HK-2 (cell line): ENCODE data around the gene PRKAA2.
A peak's percentile ranks its signal among the peaks of the same experiment; 100 is the strongest.

Experiments used
- DNase-seq: peaks from one replicate; pipeline ENCODE4 v3.0.0-alpha.2; 2018; ENCODE audit not compliant: unreplicated experiment

The PRKAA2 gene

GRCh38 chr1:56654126-56654923 is 9.2 kb downstream of the PRKAA2 start:
- no peak for DNase-seq

DNA sequence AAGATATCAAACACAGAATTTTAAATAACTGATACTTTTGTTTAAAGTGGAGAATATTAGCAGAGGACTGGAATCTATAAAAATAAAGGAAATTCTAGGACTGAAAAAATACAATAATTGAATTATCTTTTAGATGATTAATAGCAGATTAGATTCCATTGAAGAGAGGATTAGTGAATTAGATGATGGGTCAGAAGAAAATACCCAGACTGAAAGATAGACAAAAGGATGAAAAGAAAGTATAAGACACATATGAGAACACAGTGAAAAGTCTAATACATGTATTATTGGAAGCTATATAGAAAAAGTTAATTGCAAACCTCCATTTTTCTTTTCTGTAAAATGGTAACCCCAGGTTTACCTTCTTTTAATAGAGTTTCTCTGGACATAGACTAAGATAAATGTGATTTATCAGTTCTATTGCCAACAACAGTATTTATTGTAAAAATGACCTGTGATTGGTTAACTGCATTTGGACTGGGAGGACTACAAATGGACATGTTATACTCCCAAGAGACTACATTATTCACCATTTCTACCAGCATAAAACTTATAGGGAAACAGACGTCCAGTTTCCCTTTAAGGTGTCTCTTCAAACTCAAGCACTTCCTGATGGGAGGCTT is 11.0 kb downstream of the PRKAA2 start:
- no peak for DNase-seq

DNA sequence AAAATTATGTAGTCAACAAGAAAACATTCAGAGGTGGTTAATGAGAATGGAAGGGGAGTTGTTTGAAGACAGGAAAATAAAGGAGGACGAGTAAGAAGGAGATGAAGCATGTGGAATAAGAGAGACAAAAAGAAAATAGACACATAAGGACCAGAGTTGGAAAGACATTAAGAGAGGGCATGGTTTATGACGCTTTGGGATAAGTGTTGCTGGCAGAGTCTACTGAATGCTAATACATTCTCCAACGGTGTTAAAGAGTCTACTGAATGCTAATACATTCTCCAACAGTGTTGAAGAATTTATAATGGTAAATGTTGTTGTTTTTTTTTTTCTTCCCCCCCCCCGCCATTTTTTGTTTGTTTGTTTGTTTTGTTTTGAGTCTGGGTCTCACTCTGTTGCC is 13.1 kb downstream of the PRKAA2 start:
- DNase-seq, result no peak

DNA sequence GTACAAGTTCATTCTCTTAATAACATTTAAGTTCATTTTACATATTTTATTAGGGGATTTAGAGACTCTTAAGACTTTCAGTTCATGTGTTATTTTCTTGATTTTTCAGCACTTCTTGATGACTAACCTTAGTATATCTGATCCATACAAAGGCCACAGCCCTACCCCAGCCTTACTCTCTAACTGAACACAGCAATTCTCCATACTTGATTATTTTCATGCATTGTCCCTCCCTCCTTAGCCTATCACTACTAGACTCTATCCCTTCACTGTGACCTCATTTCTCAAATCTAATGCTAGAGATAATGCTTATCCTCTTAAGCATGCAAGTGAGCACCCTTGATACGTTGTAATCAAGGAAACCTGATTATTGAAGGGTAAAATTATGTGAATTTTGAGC is 15.2 kb downstream of the PRKAA2 start:
- no peak for DNase-seq

DNA sequence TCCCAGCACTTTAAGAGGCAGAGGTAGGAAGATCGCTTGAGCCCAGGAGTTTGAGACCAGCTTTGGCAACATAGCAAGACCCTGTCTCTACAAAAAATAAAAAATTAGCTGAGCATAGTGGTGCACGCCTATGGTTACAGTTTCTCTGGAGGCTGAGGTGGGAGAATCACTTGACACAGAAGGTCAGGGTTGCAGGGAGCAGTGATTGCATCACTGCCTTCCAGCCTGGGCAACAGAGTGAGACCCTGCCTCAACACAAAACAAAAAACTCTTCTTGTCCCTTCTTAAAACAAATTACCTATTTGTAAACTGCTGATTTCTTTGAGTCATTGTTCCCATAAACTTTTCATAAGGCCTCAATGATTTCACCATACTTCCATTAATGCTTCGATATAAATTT is 18.7 kb downstream of the PRKAA2 start:
- DNase-seq, result no peak

DNA sequence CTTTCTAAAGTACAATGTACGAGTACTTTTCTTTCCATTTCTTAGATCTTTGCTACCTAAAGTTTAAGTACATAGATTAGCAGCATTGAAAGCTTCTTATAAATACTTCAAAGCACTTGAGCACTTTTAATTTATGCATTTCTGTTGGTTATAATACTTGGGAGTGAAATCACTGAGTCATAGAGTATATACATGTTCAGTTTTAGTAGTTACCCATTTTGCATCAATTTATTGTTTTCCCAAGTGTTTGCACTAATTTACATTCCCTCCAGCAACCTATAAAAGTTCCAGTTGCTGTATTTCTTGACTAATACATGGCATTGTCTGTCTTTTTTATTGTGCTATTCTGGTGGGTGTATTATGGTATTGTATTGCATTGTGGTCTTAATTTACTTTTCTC is 20.3 kb downstream of the PRKAA2 start:
- DNase-seq, result no peak

GRCh38 chr1:56666112-56666608 is 21.0 kb downstream of the PRKAA2 start:
- no peak for DNase-seq

- no peak for DNase-seq
These were observed 25.2 kb downstream of the PRKAA2 start for GRCh38 chr1:56670350-56670749.

- no peak for DNase-seq
These were observed 26.0 kb downstream of the PRKAA2 start for GRCh38 chr1:56671085-56671484.

- no peak for DNase-seq
These were observed 26.4 kb downstream of the PRKAA2 start for GRCh38 chr1:56671542-56671941.

DNA sequence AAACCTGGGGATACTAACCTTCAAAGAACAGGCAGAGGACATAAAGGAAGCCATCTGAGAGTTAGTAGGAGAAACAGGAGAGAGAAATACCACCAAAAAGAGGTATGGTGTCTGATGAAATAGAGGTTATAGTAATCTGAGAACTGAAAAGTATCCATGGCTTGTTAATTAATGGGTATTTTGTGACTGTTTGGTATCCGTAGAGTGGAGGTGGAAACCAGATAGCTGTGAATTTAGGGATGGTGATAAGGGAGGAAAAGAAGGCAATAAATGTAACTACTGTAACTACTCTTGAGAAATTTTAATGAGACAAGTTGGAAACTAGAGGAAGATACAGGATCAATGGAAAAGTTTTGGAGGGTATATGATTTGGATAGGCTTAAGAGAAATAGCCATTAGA is 27.5 kb downstream of the PRKAA2 start:
- no peak for DNase-seq

GRCh38 chr1:56675763-56676162 is 30.6 kb downstream of the PRKAA2 start:
- DNase-seq, result no peak

- peak; percentile 18 for DNase-seq
These were observed 31.5 kb downstream of the PRKAA2 start for GRCh38 chr1:56676571-56677035.

DNA sequence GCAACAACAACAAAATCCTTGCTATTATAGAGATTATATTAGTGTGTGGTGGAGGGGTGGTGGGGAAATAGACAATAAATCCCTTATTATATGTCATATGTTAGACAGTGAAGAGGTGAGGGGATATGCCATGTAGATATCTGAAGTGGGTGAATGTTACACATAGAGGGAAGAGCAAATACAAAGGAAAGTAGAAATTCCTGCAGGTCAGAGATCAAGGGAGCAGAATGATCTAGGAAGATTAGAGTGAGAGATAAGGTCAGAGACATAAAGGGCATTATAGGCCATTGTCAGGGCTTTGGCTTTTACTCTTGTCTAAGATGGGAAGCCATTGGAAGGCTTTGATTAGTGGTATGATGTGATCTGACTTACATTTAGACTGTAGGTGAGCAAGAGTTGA is 38.5 kb downstream of the PRKAA2 start:
- DNase-seq, result no peak

- no peak for DNase-seq
These were observed 41.1 kb downstream of the PRKAA2 start for GRCh38 chr1:56686169-56686568.

DNA sequence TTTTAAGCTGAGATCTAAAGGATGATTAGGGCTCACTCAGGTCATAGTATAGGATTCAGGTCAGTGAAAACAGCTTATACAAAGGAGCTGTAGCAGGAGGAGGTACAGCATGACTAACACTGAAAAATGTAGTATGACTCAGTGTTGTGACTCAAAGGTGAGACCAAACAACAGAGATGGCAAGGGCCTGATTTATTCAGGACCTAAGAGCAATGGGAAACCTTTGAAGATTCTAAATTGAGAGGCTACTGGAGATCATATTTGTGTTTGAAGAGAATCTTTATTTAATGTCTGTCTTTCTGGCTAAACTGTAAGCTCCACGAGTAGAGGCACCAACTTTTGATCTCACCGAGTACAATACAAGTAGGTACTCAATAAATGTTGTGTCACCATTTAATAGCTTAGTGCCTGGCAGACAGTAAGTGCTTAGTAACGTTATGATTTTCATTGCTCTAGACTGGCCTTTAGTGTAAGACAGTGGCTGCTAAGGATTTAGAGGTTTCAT is 43.5 kb downstream of the PRKAA2 start:
- DNase-seq, result peak; percentile 8

- DNase-seq, result no peak
These were observed 51.5 kb downstream of the PRKAA2 start for GRCh38 chr1:56696663-56697062.

DNA sequence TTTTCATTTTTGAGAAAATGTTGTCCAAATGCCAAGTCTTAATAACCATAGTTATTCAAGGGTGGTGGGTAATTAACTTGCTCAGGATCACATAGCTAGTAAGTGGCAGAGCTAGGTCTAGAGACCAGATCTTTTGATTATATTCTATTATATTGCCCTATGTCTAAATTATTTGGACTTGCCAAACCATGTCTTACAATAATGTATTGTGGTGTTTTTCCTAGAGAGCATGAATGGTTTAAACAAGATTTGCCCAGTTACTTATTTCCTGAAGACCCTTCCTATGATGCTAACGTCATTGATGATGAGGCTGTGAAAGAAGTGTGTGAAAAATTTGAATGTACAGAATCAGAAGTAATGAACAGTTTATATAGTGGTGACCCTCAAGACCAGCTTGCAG is 58.6 kb downstream of the PRKAA2 start:
- DNase-seq, result no peak

DNA sequence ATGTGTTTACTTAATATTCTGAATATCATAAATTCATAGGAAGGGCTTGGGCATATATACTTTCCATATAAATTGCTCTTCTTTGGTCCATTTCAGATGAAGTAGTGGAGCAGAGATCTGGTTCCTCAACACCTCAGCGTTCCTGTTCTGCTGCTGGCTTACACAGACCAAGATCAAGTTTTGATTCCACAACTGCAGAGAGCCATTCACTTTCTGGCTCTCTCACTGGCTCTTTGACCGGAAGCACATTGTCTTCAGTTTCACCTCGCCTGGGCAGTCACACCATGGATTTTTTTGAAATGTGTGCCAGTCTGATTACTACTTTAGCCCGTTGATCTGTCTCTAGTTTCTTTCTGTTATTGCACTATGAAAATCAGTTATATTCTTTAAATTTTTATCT is 62.3 kb downstream of the PRKAA2 start:
- no peak for DNase-seq

DNA sequence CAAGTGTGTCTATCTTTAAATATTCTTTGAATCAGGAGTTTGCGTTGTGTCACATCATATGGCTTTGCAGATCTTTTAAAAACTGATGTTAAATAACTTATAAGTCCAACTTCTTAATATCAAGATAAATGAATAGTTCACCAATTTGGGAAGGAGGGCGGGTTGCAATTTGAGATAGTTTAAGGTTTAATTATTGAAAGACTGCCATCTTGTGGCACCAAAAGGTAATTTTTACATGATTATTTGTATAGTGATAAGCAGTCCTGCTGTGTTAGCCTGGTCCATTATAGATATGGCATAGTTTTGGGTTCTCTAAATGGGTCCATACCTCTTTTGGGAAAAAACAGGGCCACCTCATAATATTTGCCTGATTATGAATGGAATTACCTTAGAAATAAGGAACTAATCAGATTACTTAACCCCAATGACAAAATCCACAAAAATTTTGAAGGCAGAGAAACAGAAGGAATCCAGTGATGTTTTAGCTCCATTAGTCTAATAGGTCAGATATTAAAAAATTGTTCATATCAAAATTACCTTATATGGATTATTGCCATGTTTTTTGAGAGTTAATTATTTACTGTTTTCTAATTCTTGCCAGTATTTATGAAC is 64.3 kb downstream of the PRKAA2 start:
- DNase-seq, result no peak

GRCh38 chr1:56709995-56710394 is 64.9 kb downstream of the PRKAA2 start:
- DNase-seq, result no peak

DNA sequence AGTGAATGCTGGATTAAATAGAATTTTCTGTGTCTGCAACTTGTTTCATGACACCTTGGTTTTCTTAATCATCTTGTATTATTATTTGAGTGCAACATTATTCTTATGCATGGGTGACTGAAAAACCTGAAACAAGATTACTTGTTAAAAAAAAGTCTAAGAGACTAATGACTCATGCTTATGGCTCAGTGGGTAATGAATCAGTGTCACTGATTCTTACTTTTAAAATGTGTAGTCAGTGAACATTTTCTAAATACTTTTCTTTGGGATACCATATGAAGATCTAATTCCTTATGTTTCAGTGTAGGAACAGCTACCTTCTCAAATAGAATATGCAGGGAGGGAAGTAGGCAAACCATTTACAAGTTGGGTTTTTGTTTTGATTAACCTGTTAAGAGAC is 65.5 kb downstream of the PRKAA2 start:
- DNase-seq, result no peak

GRCh38 chr1:56712150-56712549 is 67.0 kb downstream of the PRKAA2 start:
- DNase-seq, result no peak
